Osteoblast (primary cell): ENCODE data around the gene STON2. TPM values are rescaled to one million over a fixed set of nuclear protein-coding genes. Genes with fewer than 3 reads are reported as not detected.
A peak's percentile ranks its signal among the peaks of the same experiment; 100 is the strongest.

Source experiments
- DNase-seq: peaks from one replicate; pipeline ENCODE4 v3.0.0; 2011; ENCODE audit warnings: low spot score, mixed read lengths; ENCODE audit not compliant: insufficient read length; ENCODE audit errors: missing footprints
- H2AFZ ChIP-seq: 2 replicates; pipeline ENCODE4 v1.6.0; 2011; ENCODE audit warnings: mild to moderate bottlenecking, low read length
- H3K27ac ChIP-seq: 2 replicates; pipeline ENCODE4 v1.5.1; 2011; ENCODE audit warnings: mild to moderate bottlenecking, low read depth, low read length, moderate library complexity
- H3K27me3 ChIP-seq: 2 replicates; pipeline ENCODE4 v1.6.0; 2012; ENCODE audit warnings: mild to moderate bottlenecking, control low read depth, inconsistent platforms, low read length, moderate library complexity; ENCODE audit not compliant: insufficient read depth
- H3K36me3 ChIP-seq: 2 replicates; pipeline ENCODE4 v1.5.1; 2011; ENCODE audit warnings: mild to moderate bottlenecking, low read length, control low read depth, moderate library complexity; ENCODE audit not compliant: insufficient read depth
- H3K4me1 ChIP-seq: 2 replicates; pipeline ENCODE4 v1.5.1; 2011; ENCODE audit warnings: mild to moderate bottlenecking, low read length, control low read depth, moderate library complexity; ENCODE audit not compliant: insufficient read depth
- H3K4me2 ChIP-seq: 2 replicates; pipeline ENCODE4 v1.6.0; 2011; ENCODE audit warnings: mild to moderate bottlenecking, low read length; ENCODE audit not compliant: insufficient read depth
- H3K4me3 ChIP-seq: fragments of 200-600 bp; sonication (generic); 3 replicates; pipeline ENCODE4 v1.5.1; 2012; ENCODE audit warnings: mild to moderate bottlenecking, low read length, inconsistent platforms; ENCODE audit not compliant: insufficient read depth
- H3K79me2 ChIP-seq: 2 replicates; pipeline ENCODE4 v1.6.0; 2012; ENCODE audit warnings: mild to moderate bottlenecking, low read length, control low read depth, inconsistent platforms; ENCODE audit not compliant: insufficient read depth
- H3K9me3 ChIP-seq: 2 replicates; pipeline ENCODE4 v1.5.1; 2011; ENCODE audit warnings: low read depth, low read length, control low read depth
- H4K20me1 ChIP-seq: 2 replicates; pipeline ENCODE4 v1.6.0; 2012; ENCODE audit warnings: mild to moderate bottlenecking, low read length, control low read depth; ENCODE audit not compliant: insufficient read depth
- total RNA-seq: library from RNA; depleted of rRNA; stranded (reverse); fragments of >200 nt; gene quantifications from 2 replicates; pipeline ENCODE4 v1.2.3, GENCODE V29; 2012
- TF ChIP-seq, protein P1 (sequence below): IDR thresholded peaks from 2 replicates; pipeline ENCODE4 v1.5.1; 2011; ENCODE audit warnings: mild to moderate bottlenecking, low read depth, low read length, moderate library complexity; ENCODE audit errors: extremely low read depth

The STON2 gene
- total RNA-seq, 1 donor, result 49.6 TPM

- Histone ChIP-seq H4K20me1 (no peaks in the 10 kb centered on the region), H3K4me2 (no peak overlapping the region), H3K4me1 (no peaks in the 10 kb centered on the region), H3K27me3 (peaks cover 9% of the 10 kb centered on the region), H3K9me3 (no peaks in the 10 kb centered on the region), H2AFZ (no peak overlapping the region), H3K4me3 (no peak overlapping the region), H3K36me3 (no peaks in the 10 kb centered on the region), H3K79me2 (no peaks in the 10 kb centered on the region), H3K27ac (no peak overlapping the region)
- DNase-seq, result no peak
- TF ChIP-seq, protein P1, sequence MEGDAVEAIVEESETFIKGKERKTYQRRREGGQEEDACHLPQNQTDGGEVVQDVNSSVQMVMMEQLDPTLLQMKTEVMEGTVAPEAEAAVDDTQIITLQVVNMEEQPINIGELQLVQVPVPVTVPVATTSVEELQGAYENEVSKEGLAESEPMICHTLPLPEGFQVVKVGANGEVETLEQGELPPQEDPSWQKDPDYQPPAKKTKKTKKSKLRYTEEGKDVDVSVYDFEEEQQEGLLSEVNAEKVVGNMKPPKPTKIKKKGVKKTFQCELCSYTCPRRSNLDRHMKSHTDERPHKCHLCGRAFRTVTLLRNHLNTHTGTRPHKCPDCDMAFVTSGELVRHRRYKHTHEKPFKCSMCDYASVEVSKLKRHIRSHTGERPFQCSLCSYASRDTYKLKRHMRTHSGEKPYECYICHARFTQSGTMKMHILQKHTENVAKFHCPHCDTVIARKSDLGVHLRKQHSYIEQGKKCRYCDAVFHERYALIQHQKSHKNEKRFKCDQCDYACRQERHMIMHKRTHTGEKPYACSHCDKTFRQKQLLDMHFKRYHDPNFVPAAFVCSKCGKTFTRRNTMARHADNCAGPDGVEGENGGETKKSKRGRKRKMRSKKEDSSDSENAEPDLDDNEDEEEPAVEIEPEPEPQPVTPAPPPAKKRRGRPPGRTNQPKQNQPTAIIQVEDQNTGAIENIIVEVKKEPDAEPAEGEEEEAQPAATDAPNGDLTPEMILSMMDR, result no peak
Observed at GRCh38 chr14:81269979-81270375, 130.1 kb downstream of the STON2 start.

GRCh38 chr14:81269100-81269978, 130.8 kb downstream of the STON2 start:
- no peaks in the 10 kb centered on the region for H3K79me2 ChIP-seq
- H3K4me3 ChIP-seq, result no peak overlapping the region
- no peak overlapping the region for H2AFZ ChIP-seq
- no peaks in the 10 kb centered on the region for H4K20me1 ChIP-seq
- peak; percentile 81 for DNase-seq
- H3K4me2 ChIP-seq, result no peak overlapping the region
- H3K9me3 ChIP-seq, result no peaks in the 10 kb centered on the region
- H3K4me1 ChIP-seq, result no peaks in the 10 kb centered on the region
- TF ChIP-seq, protein P1, result peak; percentile 77
- no peak overlapping the region for H3K27ac ChIP-seq
- peaks cover 9% of the 10 kb centered on the region for H3K27me3 ChIP-seq
- no peaks in the 10 kb centered on the region for H3K36me3 ChIP-seq

DNA sequence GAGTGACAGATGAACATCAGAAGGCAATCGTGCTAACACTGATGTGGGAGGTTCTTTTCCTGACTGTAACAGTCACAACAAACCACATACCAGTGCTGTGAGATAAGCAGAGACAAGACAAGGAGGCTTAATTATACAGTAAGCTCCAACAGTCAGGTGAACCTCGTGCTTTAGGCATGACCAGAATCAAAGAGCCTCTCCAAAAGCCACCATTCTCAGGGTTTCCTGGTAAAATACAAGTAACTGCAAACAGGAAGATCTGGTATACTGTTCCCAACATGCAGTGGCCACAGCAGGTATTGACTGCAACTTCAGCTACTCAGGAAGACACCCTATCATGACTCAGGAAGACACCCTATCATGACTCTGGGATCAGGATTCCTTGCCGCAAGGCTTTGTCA, 132.1 kb downstream of the STON2 start:
- peaks cover 5% of the 10 kb centered on the region for H3K27me3 ChIP-seq
- H3K4me3 ChIP-seq, result no peak overlapping the region
- DNase-seq, result no peak
- no peaks in the 10 kb centered on the region for H3K36me3 ChIP-seq
- no peaks in the 10 kb centered on the region for H4K20me1 ChIP-seq
- no peak overlapping the region for H3K27ac ChIP-seq
- no peaks in the 10 kb centered on the region for H3K4me1 ChIP-seq
- no peaks in the 10 kb centered on the region for H3K79me2 ChIP-seq
- no peak overlapping the region for H2AFZ ChIP-seq
- no peaks in the 10 kb centered on the region for H3K9me3 ChIP-seq
- TF ChIP-seq, protein P1, result no peak
- no peak overlapping the region for H3K4me2 ChIP-seq

GRCh38 chr14:81265636-81266169, 134.4 kb downstream of the STON2 start:
- no peaks in the 10 kb centered on the region for H3K36me3 ChIP-seq
- no peak overlapping the region for H3K27ac ChIP-seq
- no peaks in the 10 kb centered on the region for H3K9me3 ChIP-seq
- peak; percentile 69 for DNase-seq
- H3K4me3 ChIP-seq, result no peak overlapping the region
- H3K79me2 ChIP-seq, result no peaks in the 10 kb centered on the region
- no peak overlapping the region for H3K4me2 ChIP-seq
- H4K20me1 ChIP-seq, result no peaks in the 10 kb centered on the region
- H3K27me3 ChIP-seq, result peaks cover 5% of the 10 kb centered on the region
- no peak overlapping the region for H2AFZ ChIP-seq
- H3K4me1 ChIP-seq, result no peaks in the 10 kb centered on the region
- TF ChIP-seq, protein P1, result no peak
